Astrocyte (in vitro differentiated cells and primary cell): Measurements from ENCODE around the gene GGT5. TPM values are rescaled to one million over a fixed set of nuclear protein-coding genes. Genes with fewer than 3 reads are reported as not detected.
"Not testable (repeated sequence)": the region's sequence is repeated elsewhere in the genome, so short reads cannot be mapped to it uniquely, and the experiment has no call there.

Experiments
- DNase-seq: peaks from one replicate; pipeline ENCODE4 v3.0.0-alpha.2; 2010; ENCODE audit warnings: low read depth
- FAIRE-seq: peaks from 2 replicates; lab custom pipeline; 2011; peaks lifted over from hg19 to GRCh38; lab: Jason Lieb, UNC
- H2AFZ ChIP-seq: 2 replicates; pipeline ENCODE4 v1.6.0; 2012; ENCODE audit warnings: low read depth, low read length, inconsistent platforms
- H3K27ac ChIP-seq: 2 replicates; pipeline ENCODE4 v1.5.1; 2011; ENCODE audit warnings: low read depth, low read length, inconsistent platforms
- H3K27me3 ChIP-seq: 2 replicates; pipeline ENCODE4 v1.6.0; 2011; ENCODE audit warnings: low read length, inconsistent platforms; ENCODE audit not compliant: insufficient read depth
- H3K36me3 ChIP-seq: 2 replicates; pipeline ENCODE4 v1.5.1; 2011; ENCODE audit warnings: low read length, inconsistent platforms; ENCODE audit not compliant: insufficient read depth
- H3K4me1 ChIP-seq: 2 replicates; pipeline ENCODE4 v1.5.1; 2011; ENCODE audit warnings: low read length, inconsistent platforms; ENCODE audit not compliant: insufficient read depth
- H3K4me2 ChIP-seq: 2 replicates; pipeline ENCODE4 v1.6.0; 2012; ENCODE audit warnings: low read length, inconsistent platforms
- H3K4me3 ChIP-seq: 2 replicates; pipeline ENCODE4 v1.5.1; 2011; ENCODE audit warnings: low read depth, mild to moderate bottlenecking, low read length, inconsistent platforms; ENCODE audit not compliant: insufficient read depth
- H3K79me2 ChIP-seq: 2 replicates; pipeline ENCODE4 v1.6.0; 2012; ENCODE audit warnings: mild to moderate bottlenecking, low read length, inconsistent platforms; ENCODE audit not compliant: insufficient read depth
- H3K9ac ChIP-seq: 2 replicates; pipeline ENCODE4 v1.6.0; 2012; ENCODE audit warnings: mild to moderate bottlenecking, low read length, inconsistent platforms
- H3K9me3 ChIP-seq: 2 replicates; pipeline ENCODE4 v1.5.1; 2012; ENCODE audit warnings: low read depth, mild to moderate bottlenecking, low read length, inconsistent platforms; ENCODE audit not compliant: insufficient read depth
- H4K20me1 ChIP-seq: 2 replicates; pipeline ENCODE4 v1.6.0; 2012; ENCODE audit warnings: low read length, inconsistent platforms; ENCODE audit not compliant: insufficient read depth
- H3K27ac Mint-ChIP-seq: one replicate; pipeline ENCODE4 v1.8.0; 2021; ENCODE audit warnings: mild to moderate bottlenecking, mixed read lengths; ENCODE audit not compliant: unreplicated experiment
- H3K27me3 Mint-ChIP-seq: one replicate; pipeline ENCODE4 v1.8.0; 2021; ENCODE audit warnings: low read depth, mixed read lengths; ENCODE audit not compliant: unreplicated experiment
- H3K36me3 Mint-ChIP-seq: one replicate; pipeline ENCODE4 v1.8.0; 2021; ENCODE audit warnings: low read depth, mixed read lengths; ENCODE audit not compliant: unreplicated experiment
- H3K4me1 Mint-ChIP-seq: one replicate; pipeline ENCODE4 v1.8.0; 2021; ENCODE audit warnings: low read depth, mixed read lengths; ENCODE audit not compliant: unreplicated experiment
- H3K4me3 Mint-ChIP-seq: one replicate; pipeline ENCODE4 v1.8.0; 2021; ENCODE audit warnings: mild to moderate bottlenecking, moderate library complexity, mixed read lengths; ENCODE audit not compliant: unreplicated experiment
- H3K9me3 Mint-ChIP-seq: one replicate; pipeline ENCODE4 v1.8.0; 2021; ENCODE audit warnings: mild to moderate bottlenecking, mixed read lengths; ENCODE audit not compliant: unreplicated experiment
- CTCF ChIP-seq: IDR thresholded peaks from 2 replicates; pipeline ENCODE4 v1.5.1; 2011; ENCODE audit warnings: low read depth, mild to moderate bottlenecking, inconsistent platforms, low read length, moderate library complexity; ENCODE audit not compliant: insufficient read depth
- EZH2 ChIP-seq: IDR thresholded peaks from 2 replicates; pipeline ENCODE4 v1.6.1; 2012; ENCODE audit warnings: mild to moderate bottlenecking, low read length, inconsistent platforms; ENCODE audit not compliant: insufficient read depth
- total RNA-seq: library from RNA; stranded (reverse); gene quantifications from 2 replicates; pipeline ENCODE4 v1.2.1, GENCODE V29; 2021

GGT5 gene
- total RNA-seq, 1 donor from 2014 or later: 0.64 TPM

- H3K4me2 ChIP-seq, H3K27me3 Mint-ChIP-seq, H3K9ac ChIP-seq, H3K27ac ChIP-seq, H3K27me3 ChIP-seq, H3K36me3 ChIP-seq, H3K4me3 ChIP-seq, H3K9me3 Mint-ChIP-seq, DNase-seq, H3K27ac Mint-ChIP-seq, H3K4me3 Mint-ChIP-seq, H2AFZ ChIP-seq, H3K9me3 ChIP-seq, FAIRE-seq, H3K36me3 Mint-ChIP-seq: not testable (repeated sequence)
- H3K4me1 Mint-ChIP-seq: peaks cover 71% of the 10 kb centered on the region
- H4K20me1 ChIP-seq: peaks cover 37% of the 10 kb centered on the region
- H3K4me1 ChIP-seq: peaks cover 33% of the 10 kb centered on the region
- peaks cover 73% of the 10 kb centered on the region for H3K79me2 ChIP-seq
These were observed 42.3 kb upstream of the GGT5 start for GRCh38 chr22:24287212-24287611.

- Mint-ChIP-seq H3K9me3 (peaks cover 4% of the 10 kb centered on the region), H3K4me1 (peaks cover 58% of the 10 kb centered on the region), H3K27ac (peak overlapping the region; percentile 82), H3K36me3 (peaks cover 2% of the 10 kb centered on the region), H3K4me3 (peak overlapping the region; percentile 6), H3K27me3 (no peaks in the 10 kb centered on the region)
- H3K4me2 ChIP-seq: peak overlapping the region; percentile 22
- H3K36me3 ChIP-seq: no peaks in the 10 kb centered on the region
- H3K4me1 ChIP-seq: peaks cover 27% of the 10 kb centered on the region
- H3K4me3 ChIP-seq: no peak overlapping the region
- no peaks in the 10 kb centered on the region for H3K27me3 ChIP-seq
- no peak for FAIRE-seq
- peaks cover 39% of the 10 kb centered on the region for H4K20me1 ChIP-seq
- peaks cover 70% of the 10 kb centered on the region for H3K79me2 ChIP-seq
- peak; percentile 29 for DNase-seq
- H3K27ac ChIP-seq: no peak overlapping the region
- no peak overlapping the region for H3K9ac ChIP-seq
- H3K9me3 ChIP-seq: no peaks in the 10 kb centered on the region
- H2AFZ ChIP-seq: no peak overlapping the region
- no peak for TF ChIP-seq EZH2
- no peak for TF ChIP-seq CTCF
These were observed 40.4 kb upstream of the GGT5 start for GRCh38 chr22:24285245-24285644.

- H3K4me1 Mint-ChIP-seq: peaks cover 53% of the 10 kb centered on the region
- FAIRE-seq: no peak
- H3K27ac ChIP-seq: no peak overlapping the region
These were observed 39.9 kb upstream of the GGT5 start for GRCh38 chr22:24284747-24285203.

More at GRCh38 chr22:24284747-24285203, 39.9 kb upstream of the GGT5 start:
- Histone ChIP-seq H4K20me1 (peaks cover 34% of the 10 kb centered on the region), H3K36me3 (no peaks in the 10 kb centered on the region), H3K4me3 (no peak overlapping the region), H3K9me3 (no peaks in the 10 kb centered on the region), H3K9ac (no peak overlapping the region), H3K4me2 (peak overlapping the region; percentile 22), H2AFZ (no peak overlapping the region), H3K27me3 (no peaks in the 10 kb centered on the region), H3K4me1 (peaks cover 23% of the 10 kb centered on the region), H3K79me2 (peaks cover 66% of the 10 kb centered on the region)
- H3K27ac Mint-ChIP-seq: peak overlapping the region; percentile 82
- H3K27me3 Mint-ChIP-seq: no peaks in the 10 kb centered on the region
- TF ChIP-seq CTCF: no peak
- TF ChIP-seq EZH2: no peak
- H3K4me3 Mint-ChIP-seq: peak overlapping the region; percentile 12
- peak; percentile 24 for DNase-seq
- H3K9me3 Mint-ChIP-seq: peaks cover 4% of the 10 kb centered on the region
- H3K36me3 Mint-ChIP-seq: peaks cover 2% of the 10 kb centered on the region
